ENCODE results near the gene SLC44A5.
"Not testable (repeated sequence)": the region's sequence is repeated elsewhere in the genome, so short reads cannot be mapped to it uniquely, and the experiment has no call there.

Gene SLC44A5

DNA sequence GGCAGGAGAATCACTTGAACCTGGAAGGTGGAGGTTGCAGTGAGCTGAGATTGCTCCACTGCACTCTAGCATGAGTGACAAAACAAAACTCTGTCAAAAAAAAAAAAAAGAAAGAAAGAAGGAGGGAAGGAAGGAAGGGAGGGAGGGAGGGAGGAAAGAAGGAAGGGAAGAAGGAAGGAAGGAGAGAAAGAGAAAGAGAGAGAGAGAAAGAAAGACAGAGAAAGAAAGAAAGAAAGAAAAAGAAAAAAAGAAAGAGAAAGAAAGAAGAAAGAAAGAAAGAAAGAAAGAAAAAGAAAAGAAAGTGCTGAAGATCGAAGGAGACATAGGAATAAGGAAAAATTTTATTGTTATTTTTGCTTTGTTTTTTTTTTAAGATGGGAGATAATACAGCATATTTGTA, 166.7 kb downstream of the SLC44A5 start:
- no peak for DNase-seq

DNA sequence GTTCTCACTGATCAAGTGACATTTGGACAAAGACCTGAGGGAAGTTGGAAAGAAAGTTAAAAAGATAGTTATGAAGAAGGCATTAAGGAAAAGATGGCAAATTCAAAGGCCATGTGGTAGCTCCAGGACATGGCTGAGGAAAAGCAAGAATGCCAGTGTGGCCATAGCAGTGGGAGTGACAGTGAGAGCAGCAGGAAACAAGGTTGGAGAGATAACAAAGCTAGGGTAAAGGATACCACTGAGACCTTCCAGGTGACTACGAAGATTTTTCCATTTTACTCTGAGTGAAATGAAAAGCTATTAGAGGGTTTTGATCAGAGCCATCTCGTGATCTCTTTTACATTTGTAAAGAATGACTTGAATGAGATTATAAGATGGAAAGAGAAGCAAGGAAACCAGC, 170.6 kb downstream of the SLC44A5 start:
- no peak for DNase-seq

DNA sequence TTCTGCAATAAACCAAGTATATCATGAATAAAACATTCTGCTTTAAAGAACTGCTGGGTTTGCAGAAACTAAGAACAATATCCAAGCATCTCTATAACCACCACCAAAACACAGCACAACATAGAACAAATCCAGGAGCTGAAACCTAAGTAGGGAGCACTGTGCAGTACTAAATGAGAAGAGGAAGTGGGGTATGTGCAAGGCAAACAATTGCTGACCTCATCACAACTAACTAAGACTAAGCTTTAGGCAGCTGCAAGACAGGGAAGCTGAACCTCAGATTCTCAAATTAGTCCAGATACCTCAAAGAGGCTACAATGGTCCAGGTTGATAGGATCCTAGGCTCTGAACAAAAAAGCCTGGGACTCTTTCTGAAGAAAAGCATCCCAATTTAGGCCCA, 172.6 kb downstream of the SLC44A5 start:
- peak in 1 of 2 donors; percentile 3 for DNase-seq

DNA sequence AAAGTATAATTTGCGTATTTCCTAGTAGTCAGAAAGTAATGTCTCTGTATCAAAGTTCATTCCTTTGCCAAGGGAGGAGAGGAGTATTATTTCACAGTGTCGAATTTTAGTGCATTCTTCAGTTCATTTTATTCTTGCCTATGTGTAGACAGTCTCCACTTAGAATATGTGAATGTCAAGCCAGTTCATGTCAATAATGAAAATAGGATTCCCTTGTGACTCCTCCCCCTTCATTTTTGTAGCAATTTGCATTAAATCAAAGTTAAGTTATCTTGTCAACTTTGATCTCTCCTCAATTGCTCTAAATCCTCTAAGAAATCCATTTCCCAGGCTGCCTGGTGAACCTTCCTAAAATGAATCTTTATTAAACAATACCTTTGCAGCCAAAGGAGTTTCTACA, 179.1 kb downstream of the SLC44A5 start:
- DNase-seq: no peak

DNA sequence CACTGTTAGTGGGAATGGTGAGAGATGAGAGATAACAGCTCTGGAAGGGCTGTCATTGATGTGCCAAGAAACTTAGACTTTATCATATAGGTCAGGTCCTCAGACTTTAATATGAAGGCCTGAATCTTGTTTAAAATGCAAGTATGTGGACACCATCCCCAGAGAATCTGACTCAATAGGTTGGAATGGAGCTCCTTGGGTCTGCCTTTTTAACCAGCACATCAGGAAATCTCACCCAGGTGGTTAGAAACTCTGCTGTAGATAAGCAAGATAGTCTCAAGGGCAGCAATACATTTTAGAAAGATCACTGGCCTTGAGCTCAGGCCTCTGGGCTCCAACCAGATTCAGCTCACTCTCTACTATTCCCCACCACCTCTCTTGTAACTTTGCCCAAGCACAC, 180.4 kb downstream of the SLC44A5 start:
- DNase-seq: no peak

DNA sequence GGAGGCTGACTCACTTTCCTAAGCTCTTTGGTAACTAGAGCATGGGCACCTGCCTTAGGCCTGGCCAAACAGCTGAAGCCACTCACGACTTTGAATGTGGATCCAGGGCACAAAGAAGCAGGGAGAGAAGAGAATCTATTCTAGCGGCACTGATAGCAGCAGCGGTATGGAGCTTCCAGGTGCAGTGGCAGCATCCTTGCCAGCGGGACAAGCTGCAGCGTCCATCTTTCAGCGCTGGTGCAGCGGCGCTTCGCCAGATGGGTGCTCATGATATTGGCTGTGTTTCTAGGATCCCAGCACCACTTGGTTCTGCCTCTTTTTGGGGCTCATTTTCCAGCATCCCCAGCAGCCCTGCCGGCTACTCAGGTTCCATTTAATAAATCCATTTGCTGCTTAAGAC, 184.2 kb downstream of the SLC44A5 start:
- DNase-seq: no peak

DNA sequence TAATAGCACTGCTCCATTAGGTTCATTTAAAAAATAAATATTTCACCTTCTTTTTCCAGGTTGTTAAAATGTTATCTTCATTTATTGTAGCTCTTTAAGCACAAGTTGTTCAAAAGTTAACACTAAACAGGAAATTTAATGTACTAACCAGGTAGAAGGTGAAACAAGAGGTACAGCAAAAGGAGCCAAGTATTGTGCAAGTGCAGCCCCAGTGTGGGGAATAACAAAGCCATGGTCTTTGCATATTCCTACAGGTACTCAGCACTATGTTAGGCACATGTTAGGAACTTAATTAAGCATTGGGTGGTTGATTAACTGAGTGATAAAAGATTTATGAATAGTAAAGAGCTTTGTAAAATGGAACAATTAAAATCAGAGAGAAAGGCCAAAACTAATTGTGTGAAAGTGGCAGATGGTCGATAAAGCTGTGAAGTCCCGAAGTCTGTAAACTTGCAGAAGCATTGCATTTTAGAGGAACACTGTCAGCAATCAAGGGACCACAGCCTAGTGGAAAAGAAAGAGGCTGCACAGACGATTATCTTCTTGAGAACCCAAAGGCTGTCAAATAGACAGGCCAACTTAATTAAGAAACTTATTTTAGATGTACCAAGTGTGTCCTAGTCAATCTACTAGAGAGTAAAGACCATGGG, 185.8 kb downstream of the SLC44A5 start:
- DNase-seq: no peak

DNA sequence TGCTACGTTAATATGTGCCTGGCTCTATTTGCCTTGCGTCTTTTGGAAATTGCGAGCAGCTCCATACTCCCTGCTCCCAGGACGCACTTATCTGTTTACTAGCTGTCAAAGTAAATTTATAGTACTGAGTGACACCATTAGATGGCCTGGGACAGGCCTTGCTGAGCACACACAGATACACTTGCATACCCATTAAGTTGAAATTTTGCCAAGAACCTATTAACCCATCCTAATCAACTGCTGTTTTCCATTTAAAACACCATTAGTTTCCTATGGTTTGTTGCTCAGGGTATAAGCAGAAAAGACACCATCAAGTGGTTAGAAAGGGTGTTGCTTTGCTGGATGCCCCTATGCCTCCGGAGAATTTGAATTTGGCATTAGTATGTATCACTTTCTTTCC, 187.3 kb downstream of the SLC44A5 start:
- DNase-seq: no peak

DNA sequence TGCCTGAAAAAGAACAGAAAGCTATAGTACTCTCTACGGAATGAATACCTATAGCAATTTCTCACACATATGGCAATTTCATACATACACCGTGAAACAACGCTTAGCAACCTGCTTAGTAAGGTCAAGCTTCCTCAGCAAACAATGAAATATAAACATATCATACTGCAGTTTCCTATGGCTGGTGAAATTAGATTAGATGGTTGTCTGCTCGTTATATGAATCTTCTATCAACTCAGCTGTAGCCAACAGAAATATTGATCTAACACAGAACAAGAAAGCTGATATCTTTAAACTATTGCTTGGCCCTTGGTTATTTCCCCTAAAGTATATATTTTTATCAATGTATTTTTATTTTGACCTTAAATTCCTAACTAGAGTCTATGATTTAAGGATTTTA, 187.8 kb downstream of the SLC44A5 start:
- DNase-seq: no peak

DNA sequence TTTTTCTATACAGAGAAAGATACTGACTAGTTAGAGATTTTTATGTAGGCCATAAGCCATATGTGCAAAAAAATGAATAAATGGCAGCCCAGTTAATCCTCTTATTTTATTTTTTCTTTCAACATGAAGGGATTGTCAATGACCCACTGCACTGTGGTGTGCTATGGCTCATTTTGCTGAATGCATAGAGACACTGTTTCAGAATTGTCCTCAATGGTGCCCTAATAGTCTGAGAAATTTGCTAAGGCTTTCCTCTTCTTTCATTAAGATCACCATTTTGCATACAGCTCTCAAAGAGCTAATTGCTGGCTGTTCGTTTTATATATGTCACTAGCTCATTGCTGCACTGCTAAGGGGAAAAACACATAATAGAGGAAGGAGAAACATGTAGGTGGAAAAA, 189.5 kb downstream of the SLC44A5 start:
- no peak for DNase-seq

DNA sequence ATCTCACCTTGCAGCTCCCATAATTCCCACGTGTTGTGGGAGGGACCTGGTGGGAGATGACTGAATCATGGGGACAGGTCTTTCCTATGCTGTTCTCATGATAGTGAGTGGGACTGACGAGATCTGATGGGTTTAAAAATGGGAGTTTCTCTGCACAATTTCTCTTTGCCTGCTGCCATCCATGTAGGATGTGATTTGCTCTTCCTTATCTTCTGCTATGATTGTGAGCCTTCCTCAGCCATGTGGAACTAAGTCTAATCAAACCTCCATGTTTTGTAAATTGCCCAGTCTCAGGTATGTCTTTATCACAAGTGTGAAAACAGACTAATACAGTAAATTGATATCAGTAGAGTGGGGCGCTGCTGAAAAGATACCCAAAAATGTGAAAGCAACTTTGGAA, 195.7 kb downstream of the SLC44A5 start:
- DNase-seq: no peak

DNA sequence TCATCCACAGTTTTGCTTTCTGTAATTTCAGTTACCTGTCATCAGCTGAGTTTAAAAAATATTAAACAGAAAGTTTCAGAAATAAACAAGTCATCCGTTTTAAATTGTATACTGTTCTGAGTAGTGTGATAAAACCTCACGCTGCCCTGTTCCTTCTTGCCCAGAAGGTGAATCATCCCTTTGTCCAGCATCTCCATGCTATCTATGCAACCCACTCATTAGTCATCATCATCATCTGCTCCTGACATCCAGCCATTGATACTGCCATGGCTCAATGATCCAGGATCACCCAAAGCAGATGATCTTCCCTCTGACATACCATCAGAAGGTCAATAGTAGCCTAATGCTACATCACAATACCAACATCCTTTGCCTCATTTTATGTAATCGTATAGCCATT, 198.3 kb downstream of the SLC44A5 start:
- DNase-seq: no peak

DNA sequence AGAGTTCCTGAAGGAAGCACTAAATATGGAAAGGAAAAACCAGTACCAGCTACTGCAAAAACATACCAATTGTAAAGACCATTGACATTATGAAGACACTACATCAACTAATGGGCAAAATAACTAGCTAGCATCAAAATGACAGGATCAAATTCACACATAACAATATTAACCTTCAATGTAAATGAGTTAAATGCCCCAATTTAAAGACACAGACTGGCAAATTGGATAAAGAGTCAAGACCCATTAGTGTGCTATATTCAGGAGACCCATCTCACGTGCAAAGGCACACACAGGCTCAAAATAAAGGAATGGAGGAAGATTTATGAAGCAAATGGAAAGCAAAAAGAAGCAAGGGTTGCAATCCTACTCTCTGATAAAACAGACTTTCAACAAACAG, 206.2 kb downstream of the SLC44A5 start:
- DNase-seq: not testable (repeated sequence)

DNA sequence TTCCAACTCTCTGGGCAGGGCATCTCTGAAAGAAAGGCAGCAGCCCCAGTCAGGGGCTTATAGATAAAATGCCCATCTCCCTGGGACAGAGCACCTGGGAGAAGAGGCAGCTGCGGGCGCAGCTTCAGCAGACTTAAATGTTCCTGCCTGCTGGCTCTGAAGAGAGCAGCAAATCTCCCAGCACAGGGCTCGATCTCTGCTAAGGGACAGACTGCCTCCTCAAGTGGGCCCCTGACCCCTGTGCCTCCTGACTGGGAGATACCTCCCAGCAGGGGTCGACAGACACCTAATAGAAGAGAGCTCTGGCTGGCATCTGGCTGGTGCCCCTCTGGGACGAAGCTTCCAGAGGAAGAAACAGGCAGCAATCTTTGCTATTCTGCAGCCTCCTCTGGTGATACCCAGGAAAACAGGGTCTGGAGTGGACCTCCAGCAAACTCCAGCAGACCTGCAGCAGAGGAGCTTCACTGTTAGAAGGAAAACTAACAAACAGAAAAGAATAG, 207.7 kb downstream of the SLC44A5 start:
- not testable (repeated sequence) for DNase-seq

DNA sequence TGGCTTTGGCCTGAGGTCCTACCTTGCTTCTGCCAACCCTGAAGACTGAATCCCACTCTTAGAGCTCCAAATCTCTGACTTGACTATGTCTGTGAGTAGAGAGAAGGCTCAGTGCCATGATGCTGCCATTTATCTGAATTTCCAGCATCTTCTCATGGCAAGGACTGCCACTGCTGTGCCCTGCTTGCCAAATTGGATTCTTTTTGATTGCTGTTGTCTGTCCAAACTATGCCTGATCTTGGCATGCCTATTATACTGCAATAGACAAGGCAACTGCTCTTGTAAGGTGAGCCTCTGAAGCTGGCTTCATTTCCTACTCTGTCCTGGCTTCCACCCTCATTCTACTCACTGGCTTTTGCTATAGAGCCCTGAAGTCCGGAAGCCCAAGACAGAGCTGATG, 210.2 kb downstream of the SLC44A5 start:
- no peak for DNase-seq

DNA sequence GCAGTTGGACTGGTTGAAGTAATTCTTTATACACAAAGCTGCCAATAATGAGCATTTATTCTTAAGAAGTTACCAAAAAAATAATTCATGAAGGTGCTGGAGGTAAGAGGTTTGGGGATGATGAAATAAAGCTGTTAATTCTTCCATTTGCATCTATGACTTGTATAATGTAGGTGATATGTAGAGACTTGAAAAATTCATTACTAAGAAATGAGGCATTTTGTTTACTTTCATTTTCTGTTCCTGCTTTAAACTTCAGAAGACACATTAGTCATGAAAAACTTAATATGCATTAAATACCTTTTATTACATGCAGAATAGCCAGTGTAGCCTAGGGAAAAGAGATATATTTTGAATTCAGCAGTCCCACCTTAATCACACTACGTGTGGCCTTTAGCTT, 214.2 kb downstream of the SLC44A5 start:
- DNase-seq: no peak

DNA sequence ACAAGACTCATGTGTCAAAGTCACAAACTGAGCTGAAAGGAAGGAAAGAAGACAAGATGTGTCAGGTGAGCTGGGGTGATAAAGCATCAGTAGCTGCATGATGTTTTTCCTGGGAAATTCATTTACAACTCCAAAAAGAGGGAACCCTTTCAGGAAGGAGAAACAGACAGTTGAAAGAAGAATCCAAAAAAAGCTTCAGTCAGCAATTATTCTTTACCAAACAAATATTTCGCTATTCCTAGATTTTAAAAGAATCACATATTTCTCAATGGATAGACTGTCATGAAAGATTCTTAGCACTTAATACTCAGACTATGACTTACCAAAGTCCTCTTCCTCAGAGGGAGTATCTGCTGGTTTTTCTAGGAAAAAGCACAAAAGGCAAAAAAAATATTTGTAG, 214.7 kb downstream of the SLC44A5 start:
- no peak for DNase-seq

DNA sequence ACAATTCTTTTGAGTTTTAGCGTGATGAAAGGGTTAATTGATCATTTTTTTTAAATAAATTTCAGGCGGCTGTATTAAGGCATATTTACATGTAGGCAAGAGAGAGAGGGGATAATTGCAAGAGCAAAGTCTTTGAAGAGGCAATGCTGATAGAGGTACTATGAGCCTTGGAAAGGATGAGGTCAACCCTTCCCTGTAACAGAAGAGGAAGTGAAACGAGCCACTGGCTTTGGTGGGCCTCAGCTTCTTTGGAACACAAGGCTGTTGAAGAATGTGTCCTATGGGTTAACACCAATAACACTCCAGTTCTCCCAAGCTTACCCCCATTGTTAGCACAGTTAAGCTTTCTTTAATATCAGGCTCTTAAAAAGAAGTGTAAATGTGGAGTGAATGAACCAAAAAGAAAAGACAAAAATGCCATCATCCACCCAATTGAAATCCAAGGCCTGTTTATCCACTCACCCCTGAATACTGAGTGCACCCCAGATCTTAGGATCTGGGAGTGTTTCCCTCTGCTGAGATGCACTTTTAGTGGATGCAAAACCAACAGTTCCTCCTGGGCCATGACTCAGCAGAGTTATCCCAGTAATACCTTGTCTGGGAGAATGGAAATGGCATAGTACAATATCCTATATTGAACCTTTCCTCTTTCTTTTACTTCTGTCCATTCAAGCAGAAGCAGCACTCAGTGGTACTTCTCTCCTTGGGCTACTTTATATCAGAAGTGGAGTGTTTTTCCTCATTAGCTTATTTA, 216.4 kb downstream of the SLC44A5 start:
- no peak for DNase-seq

DNA sequence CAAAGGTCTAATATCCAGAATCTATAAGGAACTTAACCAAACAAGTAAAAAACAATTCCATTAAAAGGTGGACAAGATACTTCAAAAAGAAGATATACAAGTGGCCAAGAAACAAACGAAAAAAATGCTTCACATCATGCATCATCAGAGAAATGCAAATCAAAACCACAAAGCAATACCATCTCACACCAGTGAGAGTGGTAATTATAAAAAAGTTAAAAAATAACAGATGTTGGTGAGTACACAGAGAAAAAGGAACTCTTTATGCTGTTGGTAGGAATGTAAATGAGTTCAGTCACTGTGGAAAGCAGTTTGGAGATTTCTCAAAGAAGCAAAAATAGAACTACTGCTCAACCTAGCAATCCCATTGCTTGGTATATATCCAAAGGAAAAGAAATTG, 218.6 kb downstream of the SLC44A5 start:
- no peak for DNase-seq

DNA sequence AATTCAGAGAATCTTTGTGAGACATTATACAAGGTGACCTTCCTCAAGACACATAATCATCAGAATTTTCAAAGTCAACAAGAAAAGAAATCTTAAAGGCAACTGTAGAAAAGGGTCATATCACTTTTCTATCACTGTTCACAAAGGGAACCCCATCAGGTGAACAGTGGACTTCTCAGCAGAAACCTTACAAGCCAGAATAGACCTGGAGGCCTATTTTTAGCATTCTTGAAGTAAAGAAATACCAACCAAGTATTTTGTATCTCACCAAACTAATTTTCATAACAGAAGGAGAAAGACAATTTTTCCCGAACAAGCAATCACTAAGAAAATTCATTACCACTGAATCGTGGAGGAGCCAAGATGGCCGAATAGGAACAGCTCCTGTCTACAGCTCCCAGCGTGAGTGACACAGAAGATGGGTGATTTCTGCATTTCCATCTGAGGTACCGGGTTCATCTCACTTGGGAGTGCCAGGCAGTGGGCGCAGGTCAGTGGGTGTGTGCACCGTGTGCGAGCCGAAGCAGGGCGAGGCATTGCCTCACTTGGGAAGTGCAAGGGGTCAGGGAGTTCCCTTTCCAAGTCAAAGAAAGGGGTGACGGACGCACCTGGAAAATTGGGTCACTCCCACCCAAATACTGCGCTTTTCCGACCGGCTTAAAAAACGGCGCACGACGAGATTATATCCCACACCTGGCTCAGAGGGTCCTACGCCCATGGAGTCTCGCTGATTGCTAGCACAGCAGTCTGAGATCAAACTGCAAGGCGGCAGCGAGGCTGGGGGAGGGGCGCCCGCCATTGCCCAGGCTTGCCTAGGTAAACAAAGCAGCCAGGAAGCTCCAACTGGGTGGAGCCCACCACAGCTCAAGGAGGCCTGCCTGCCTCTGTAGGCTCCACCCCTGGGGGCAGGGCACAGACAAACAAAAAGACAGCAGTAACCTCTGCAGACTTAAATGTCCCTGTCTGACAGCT, 235.2 kb downstream of the SLC44A5 start:
- not testable (repeated sequence) for DNase-seq

DNA sequence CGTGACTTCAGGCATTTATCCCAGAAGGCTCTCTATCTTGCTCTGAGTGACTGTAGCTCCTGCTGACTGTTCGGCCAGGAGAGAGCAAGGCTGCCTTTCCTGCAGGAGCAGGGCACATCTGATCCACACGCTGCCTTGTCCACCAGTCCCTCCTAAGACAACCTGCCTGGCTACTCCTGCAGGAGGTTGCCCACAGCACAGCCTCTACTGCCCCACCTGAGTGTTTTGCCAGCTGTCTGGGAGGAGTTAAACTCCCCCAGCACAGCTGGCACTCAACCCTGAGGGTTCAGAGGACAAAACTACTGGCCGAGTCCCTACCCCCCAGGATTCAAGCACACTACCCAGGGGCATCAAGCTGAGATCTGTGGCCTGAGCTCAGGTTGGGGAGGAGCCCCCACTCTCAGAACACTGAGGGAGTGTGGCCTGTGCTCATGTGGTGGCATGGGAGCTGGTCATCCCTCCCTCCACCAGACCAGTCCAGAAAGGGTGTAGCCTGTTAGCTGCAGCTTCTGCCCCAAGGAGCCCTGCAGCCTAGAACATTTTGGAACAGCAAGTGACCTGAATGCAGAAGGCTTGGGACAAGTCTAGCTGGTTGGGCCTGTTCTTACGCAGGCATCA, 237.3 kb downstream of the SLC44A5 start:
- no peak for DNase-seq

DNA sequence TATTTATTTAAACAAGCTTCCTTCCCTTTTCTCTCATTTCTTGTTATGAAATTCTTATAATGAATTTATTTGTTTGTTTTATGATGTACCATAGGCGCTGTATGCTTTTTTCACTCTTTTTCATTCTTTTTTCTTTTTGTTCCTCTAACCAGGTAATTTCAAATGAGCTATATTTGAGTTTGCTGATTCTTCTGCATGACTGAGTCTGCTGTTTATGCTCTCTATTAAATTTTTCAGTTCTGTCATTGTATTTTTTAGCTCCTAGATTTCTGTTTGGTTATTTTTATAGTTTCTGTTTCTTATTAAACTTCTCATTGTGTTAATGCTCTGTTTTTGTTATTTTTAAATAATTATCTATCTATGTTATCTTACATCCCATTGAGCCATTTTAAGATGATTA, 244.3 kb downstream of the SLC44A5 start:
- DNase-seq: no peak

DNA sequence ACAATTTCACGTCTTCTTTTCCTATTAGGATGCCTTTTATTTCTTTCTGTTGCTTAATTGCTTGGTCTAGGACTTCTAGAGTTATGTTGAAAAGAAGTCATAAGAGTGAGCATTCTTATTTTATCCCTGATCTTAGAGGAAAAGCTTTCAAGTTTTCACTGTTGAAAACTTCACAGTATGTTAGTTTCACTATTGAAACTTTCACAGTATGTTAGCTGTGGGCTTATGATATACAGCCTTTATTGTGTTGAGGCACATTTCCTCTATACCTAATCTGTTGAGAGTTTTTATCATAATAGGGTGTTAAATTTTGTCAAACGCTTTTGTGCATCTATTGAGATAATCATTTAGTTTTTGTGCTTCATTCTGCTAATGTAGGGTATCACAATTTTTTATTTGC, 249.7 kb downstream of the SLC44A5 start:
- DNase-seq: no peak
